Measurements from ENCODE around the gene GOPC. TPM values are rescaled to one million over a fixed set of nuclear protein-coding genes. Genes with fewer than 3 reads are reported as not detected.

GOPC gene
- total RNA-seq, 1 experiment from 2014 or later: 41.6 TPM

DNA sequence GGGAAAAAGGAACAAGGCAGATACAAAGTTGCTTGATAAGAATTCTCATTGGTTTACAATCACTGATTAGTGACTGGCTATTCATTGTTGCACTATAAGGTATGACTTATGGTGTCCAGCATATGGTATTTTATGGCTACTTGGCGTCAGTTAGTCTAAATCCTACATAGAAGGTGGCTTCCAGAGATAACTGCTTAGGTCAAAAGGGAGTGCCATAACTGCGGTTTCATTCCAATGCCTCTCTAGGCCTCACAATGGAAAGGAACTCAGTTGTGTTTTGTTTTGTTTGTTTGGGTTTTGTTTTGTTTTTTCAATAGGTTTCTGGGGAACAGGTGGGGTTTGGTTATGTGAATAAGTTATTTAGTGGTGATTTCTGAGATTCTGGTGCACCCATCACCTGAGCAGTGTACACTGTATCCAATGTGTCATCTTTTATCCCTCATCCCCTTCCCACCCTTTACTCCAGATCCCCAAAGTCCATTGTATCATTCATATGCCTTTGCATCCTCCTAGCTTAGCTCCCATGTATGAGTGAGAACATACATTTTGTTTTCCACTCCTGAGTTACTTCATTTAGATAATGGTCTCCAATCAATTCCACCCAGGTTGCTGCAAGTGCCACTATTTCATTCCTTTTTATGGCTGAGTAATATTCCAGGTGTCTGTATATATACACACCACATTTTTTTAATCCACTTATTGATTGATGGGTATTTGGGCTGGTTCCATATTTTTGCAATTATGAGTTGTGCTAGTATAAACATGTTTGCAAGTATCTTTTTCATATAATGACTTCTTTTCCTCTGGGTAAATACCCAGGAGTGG is 7.0 kb downstream of the GOPC start:
- no peak for DNase-seq (ENCODE audit: low spot score)

DNA sequence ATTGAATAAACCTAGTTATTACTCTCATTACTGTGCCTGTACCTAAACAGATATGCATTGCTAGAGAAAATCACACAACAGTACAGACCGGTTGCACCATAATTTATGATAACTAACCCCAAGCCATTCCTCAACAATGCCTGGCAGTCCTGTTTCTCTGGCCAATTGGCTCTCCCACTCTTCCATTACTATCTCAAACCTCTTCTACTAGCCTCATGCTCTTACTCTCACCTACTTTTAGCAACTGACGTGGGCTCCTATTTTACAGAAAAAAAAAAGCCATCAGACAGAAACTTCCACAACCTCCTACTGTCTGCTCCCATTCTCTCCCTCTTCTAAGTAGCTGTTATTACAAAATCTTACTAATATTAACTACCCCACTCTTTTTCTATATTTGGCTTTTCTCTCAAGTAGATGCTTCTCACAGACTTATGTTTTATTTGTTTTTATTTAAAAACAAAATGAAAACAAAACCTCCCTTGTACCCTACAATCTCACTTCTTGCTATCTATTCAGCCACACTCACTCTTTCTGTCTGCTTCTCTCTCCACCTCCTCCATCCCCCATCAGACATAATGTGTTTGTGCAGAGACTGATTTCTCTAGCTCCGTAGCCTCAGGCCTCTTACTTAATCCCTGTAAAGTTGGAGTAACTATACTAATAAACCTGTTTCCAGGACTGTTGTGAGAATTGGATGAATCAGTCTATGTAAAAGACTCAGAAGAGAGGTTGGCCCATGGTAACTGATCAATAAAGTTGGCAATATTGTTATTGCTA is 9.1 kb downstream of the GOPC start:
- no peak for DNase-seq (ENCODE audit: low spot score)

DNA sequence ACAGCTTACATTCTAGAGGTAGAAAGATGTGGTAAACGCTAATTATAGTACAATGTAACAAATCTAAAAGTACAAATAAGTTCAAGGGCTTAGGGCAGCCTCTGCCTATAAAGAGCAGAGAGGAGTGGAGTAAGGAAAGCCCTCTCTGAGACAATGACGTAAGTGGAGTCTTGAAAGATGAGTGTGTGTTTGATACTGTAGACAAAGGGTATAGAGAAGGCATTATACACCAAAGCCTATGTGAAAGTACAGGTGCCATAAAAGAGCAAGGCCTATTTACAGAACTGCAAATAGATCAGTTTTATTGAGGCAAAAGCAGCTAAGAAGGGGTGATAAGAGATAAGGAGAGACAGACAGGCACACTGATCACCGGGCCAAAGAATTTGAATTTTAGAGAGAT is 10.9 kb downstream of the GOPC start:
- DNase-seq (ENCODE audit: low spot score): no peak

DNA sequence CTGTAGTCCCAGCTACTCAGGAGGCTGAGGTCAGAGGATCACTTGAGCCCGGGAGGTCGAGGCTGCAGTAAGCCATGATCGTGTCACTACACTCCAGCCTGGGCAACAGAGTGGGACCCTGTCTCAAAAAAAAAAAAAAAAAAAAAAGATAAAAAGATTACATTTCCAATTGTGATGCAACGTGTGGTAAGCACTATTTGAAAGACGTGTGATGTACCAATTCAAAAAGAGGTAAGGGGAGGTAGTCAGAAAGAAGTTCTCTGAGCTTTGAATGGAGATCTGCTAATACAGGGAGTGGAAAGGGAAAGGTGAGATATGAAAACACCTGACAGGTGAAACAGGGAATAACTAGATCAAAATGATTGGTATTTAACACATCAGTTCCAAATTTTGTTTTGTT is 11.9 kb downstream of the GOPC start:
- no peak for DNase-seq (ENCODE audit: low spot score)

DNA sequence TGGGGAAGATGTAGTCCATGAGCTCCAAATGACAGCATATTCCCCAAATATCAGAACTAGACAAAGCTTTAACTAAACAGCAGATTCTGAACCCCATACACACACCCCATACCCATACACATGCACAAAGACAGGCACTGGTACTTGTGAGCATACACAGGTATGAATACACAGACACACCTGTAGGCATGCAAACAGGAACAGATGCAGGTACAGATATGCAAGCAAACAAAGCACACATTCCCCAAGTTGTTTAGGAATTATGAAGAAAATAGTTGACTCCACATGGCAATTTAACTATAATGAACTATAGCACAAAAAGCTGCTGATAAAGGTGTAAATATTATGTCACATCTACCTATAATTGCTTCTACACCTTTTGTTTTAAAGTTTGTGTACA is 16.7 kb downstream of the GOPC start:
- DNase-seq (ENCODE audit: low spot score): no peak

DNA sequence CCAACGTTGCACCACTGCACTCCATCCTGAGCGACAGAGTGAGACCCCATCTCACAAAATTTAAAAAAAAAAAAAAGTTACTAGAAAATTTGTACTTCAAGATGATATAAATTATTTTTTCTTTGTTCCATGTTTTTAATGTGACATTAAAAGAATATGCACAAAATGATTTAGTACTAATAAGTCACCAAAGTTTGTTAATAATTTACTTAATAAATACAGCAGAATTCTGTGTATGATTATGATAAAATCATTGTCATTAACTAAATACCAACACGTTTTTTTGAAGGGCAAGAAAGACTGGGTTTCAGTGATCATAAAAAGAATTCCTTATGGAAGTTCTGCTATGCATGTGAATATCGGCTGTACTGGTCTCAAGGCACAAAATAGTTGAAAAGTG is 28.1 kb downstream of the GOPC start:
- no peak for DNase-seq (ENCODE audit: low spot score)

DNA sequence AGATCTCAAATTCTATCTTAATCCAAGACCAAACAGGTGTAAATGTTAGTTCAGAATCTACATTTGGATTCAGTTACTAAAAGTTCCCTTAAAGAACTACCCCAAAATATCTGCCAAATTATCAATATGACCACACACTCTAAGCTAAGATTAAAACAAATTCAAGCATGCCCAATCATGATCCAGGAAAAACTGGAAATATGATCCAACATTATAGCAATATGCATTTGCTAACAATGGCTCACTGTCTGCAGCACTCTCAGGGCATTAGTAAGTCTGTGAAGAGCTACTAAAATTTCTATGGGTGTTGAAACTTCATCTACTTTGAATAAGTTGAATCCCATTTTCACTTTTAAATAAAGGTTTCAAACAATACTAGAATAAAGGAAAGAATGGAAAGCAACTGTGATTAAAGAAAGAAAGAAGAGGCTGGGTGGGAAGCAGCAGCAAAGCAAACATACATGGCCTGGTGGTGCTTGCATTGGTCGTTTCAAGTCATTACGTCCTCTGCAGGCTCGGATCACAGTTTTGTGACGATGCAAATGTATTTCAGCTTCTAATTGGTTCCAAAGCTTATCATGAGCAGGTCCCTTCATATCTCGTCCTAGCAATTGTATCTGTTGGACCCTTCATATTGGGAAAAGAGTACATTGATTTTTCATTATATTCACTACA is 29.2 kb downstream of the GOPC start:
- no peak for DNase-seq (ENCODE audit: low spot score)

DNA sequence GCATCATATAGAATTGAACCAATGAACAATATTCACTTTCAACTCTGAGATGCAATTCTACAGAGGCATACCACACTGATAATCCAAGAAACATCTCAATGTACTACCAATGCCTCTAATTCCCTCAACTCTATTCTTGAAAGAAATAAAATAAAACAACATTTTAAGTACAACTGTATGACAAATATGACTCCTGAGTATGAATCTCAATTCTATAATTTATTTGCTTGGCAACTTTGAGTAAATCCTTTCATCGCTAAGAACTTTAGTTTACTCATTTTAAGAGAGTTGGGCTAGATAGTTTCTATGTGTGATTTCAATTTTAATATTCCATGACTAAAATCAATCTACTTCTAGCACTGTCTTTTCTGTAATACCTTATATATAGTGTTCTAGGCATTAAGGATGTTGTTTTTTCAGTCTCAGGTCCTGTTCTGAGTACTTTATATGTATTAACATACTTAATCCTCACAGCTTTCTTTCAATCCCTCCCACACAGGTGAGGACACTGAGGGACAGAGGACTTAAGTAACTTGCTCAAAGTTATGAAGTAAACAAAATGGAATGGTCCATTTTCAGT is 33.4 kb downstream of the GOPC start:
- DNase-seq (ENCODE audit: low spot score): no peak

DNA sequence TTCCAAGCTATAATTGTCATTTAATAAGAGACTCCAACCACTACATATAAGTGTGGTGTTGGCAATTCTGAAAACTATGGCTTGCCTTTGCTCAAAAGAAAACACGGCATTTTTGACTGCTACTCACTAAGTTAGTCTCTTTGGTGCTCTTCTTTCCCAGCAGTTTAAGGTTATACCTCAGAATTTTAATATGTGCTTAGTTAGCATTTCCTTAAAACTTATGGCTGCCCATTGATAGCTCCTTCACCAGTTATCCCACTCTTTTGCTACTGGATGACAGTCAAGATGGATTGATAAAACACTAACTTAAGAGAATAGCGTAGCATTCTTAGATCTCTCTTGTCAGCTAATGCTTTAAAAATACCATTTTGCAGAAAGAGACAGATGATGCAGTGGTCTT is 34.1 kb downstream of the GOPC start:
- DNase-seq (ENCODE audit: low spot score): no peak

DNA sequence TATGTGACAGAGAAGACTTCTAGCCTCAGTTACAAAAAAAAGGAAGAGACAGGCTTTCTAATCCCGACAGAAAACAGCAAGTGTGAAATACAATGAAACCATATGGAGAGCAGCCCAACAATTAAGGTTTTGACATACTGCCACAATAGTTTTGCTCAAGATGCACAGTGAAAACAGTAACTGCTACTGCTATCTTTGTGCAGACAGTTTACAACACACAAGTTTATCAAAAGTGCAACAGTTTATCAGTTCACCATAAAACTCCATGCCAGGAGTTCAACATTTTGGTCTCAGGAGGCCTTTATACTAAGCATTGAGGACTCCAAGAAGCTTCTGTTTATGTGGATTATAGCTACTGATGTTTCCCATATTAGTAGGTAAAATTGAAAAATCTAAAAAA is 37.6 kb downstream of the GOPC start:
- DNase-seq (ENCODE audit: low spot score): no peak

DNA sequence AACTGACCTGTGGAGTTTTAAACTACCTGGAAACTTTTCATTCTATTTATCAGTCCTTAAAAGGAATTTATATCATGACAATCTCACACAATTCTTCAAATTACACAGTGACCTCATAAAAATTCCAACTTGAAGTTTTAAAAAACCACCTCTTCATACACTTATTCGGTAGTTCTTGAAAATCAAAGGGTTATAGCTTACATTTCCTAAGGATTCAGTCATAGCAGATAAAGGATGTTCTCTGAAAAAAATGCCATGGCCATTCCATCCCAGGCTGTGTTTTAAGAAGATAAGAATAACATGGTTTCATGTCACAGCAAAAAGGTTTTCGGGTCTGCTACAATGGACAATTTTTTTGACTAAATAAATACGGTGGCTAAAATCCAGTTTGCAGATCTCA is 41.2 kb downstream of the GOPC start:
- DNase-seq (ENCODE audit: low spot score): peak; percentile 19

DNA sequence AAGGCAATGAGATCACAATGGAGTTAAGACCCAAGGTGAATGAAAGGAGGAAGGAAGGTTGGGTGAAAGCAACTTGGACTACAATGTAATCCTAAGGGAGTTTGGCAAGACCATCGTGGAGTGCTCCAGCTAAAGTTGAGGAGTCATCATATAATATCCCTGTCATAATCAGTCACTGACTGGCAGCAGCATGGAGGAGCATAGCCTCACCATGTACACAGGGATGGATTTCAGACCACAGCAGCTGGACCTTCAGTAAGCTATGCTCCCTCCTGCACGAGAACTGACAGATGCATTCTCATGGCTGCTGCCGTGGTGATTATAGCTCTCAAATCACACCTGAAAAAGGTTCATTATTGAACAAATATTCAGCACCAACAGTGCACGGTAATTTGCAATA is 43.0 kb downstream of the GOPC start:
- no peak for DNase-seq (ENCODE audit: low spot score)

DNA sequence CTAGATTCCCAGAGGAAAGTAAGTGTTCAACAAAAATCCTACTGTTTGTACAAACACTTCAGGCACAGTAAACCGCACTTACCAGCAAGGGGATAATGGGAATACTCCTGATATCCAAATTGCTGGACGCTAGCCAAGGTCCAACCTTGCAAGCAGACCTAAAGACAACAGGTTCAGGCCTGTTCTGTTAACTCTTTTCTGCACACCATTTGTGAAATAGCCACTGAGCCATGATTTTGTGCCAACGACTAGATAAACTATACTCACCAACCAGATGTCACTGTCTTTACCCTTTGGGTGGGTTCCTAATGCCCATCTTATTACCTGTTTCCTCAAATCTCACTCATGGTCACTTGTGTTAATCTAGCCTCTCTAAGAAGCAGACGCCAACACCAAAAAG is 43.5 kb downstream of the GOPC start:
- no peak for DNase-seq (ENCODE audit: low spot score)

DNA sequence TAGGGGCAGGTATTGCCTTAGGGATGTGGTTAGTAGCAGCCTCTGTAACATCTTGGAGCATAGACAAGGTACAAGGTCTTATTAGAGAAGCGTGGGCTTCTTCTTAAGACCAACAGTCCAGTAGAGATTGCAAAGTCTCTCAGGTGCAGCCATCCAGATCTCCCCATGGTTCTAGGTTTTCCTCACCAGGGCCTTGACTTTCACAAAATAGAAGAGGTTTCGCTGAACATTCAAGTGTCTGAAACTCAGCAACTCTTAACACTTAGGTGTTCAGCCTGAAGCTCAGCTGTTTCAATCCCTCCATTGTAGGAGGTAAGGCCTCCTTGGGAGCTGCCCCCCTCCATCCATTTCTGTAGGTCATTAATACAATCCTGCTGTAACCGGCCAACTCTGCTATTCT is 44.4 kb downstream of the GOPC start:
- no peak for DNase-seq (ENCODE audit: low spot score)

DNA sequence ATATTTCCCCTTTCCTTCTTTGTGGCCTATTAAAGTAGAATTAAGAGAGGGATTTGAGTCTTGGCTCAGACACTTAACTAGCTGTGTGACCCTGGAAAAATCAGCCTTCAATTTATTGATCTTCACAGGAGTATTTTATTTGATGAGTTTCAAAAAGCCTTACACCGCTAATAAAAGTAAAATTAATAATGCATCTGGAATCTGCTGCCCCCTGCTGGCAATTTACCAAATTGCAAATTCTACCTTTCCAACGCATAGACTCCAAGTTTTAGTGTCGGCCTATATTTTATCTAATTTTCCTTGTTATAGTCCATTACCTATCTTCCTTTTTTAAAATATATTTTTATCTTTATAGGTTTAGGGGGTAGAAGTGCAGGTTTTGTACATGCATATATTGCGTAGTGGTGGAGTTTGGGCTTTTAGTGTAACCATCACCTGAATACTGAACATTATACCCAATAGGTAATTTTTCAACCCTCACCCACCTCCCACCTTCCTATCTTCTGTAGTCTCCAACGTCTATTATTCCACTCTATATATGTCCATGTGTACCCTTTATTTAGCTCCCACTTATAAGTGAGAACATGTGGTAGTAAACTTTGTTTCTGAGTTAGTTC is 46.3 kb downstream of the GOPC start:
- peak; percentile 46 for DNase-seq (ENCODE audit: low spot score)

DNA sequence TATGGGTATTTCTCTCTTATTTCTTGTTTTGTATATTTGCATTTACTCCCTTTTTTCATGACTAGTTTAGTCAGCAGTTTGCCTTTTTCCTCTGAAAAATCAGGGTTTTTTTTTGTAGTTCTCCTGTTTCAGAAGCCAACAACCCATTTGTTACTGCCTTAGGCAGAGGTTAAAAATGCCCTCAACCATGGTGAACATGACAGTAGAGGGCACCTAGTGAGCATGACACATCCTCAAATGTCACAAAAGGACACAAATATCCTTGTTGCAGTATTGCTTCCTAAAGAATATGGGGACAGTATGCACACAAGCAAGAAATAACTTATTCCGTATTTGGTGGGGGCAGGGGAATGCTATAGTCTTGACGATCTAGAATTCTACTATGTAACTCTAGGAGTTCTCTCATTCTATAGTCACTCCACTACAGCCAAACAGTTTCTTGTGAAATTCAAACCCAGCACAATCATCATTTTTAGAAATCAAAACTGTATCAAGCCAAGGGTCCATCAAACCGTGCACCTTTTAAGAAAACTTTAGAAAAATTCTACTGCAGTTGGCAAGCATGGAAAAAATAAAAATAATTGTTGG is 47.0 kb downstream of the GOPC start:
- DNase-seq (ENCODE audit: low spot score): no peak

DNA sequence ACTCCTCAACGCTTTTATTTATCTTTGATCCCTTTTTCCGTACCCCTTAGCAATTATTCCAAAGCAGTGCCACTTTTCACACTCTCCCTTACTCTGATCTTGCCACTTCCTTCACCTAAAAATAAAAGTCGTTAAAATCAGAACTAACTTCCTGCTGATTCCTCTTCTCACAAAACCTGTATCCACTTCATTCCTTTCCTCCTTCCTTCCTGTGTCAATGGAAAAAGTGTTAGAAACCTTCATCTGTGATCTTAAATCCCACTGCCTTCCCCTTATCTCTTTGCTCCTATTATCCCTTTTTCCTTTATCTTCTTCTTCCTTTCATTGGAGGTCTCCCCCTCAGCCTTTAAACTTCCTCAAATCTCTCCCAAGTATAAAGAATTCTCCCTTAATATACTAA is 49.2 kb downstream of the GOPC start:
- no peak for DNase-seq (ENCODE audit: low spot score)

DNA sequence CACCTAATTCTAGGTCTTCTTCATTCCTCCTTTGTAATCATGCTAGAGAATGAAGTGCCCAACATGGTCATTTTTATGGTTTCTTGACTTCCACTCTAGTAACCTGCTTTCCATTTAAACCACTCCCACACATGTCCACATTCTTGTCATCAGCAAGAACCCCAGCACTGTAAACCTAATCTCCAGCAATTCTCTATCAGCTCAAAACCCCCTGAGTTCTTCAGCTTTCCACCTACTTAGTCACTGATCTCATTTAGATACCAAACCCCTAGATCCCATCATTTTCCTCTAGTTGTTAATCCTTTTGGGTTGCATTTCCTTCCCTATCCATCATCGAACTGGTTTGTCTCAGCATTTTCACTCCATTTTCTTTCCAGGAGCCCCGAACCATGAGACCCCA is 49.7 kb downstream of the GOPC start:
- DNase-seq (ENCODE audit: low spot score): peak; percentile 76

DNA sequence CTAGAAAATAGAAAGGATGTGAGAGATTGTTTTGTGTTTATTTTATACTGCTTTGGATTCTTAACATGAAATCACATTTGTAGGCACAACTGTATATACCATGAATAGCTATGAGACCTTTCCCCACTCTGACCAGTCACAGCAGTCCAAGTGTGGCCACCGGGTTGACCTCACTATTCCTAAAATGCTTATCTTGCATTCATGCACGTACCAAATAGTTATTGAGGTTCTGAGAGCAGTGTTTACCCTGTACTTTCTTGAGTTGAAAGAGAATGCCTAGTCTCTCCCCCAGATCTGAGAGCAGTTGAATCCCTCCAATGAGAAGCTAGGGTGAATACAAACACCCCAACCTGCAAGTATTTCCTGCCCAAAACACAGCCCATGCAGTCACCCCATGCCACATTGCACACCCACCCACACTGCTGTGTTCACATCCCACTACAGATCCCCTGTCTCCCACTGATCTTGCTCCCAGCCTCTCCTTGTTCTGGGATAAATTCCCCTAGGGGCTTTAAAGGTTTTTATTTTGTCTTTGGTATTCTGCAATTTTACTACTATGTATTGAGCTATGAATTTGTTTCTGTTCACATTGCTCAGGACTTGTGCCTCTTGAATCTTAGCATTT is 51.6 kb downstream of the GOPC start:
- DNase-seq (ENCODE audit: low spot score): no peak

DNA sequence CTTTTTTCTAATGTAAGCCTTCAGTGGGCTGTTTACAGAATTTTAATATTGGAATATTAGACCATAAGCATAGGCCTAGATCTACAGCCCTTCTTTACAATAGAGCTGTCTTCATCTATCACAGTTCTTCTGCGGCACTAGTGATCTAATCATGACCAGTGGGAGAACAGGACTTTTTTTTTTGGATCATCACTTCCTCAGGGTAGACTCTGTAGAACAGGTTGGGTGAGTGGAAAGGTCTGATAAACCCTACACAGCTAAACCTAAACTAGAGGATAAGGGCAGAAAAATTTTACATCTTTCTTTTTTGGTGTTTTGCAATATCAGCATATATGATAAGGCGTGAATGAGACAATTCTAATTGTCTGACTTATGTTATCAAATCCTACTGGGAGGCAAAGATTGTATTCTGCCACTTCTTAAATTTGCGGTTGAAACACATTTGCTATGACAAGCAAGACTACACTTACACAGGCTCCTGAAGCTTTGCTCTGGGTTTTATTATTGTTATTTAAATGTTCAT is 52.2 kb downstream of the GOPC start:
- DNase-seq (ENCODE audit: low spot score): no peak

DNA sequence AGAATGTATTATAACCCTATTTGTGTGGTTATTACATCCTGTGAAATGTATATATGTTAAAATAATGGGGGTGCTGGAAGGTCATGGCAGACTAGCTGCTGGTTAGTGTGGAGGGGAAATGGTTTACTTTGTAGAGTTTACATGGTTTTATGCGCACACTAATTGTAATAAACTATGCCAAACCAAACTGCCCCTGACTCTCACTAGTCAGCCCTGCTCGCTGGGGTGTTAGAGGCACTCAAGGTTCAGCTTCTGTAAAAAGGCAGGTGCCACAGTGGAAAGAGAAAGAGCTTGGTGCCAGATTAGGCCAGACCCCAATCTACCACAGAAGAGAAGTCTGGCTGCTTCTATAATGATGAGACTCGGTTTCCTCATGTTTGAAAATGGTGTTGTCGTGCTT is 52.7 kb downstream of the GOPC start:
- DNase-seq (ENCODE audit: low spot score): no peak

Measured in A172 (cell line).